ENCODE measurements around the gene IMMP1L. TPM values are rescaled to one million over a fixed set of nuclear protein-coding genes. Genes with fewer than 3 reads are reported as not detected.
"Not testable (repeated sequence)": the region's sequence is repeated elsewhere in the genome, so short reads cannot be mapped to it uniquely, and the experiment has no call there.

Gene IMMP1L
- total RNA-seq = 7.2 and 9.1 TPM in 2 replicates

- peak; percentile 83 for DNase-seq (ENCODE audit: low read depth, low spot score)
Measured at GRCh38 chr11:31509429-31510345, at the start of gene IMMP1L, which contains the start of gene ELP4. Gene IMMP1L, minus strand, starts transcription at chr11:31509622. Its CDS starts 46,346 bp downstream, at chr11:31463276. Gene ELP4, plus strand, starts transcription at chr11:31509767. Its CDS starts 18 bp downstream, at chr11:31509785.

- peak; percentile 32 for DNase-seq (ENCODE audit: low read depth, low spot score)
Measured at GRCh38 chr11:31558001-31558400, 48.6 kb upstream of the IMMP1L start.

GRCh38 chr11:31555938-31556337 is 46.5 kb upstream of the IMMP1L start:
- DNase-seq (ENCODE audit: low read depth, low spot score) = no peak

GRCh38 chr11:31542862-31543261 is 33.4 kb upstream of the IMMP1L start:
- DNase-seq (ENCODE audit: low read depth, low spot score) = no peak

- no peak for DNase-seq (ENCODE audit: low read depth, low spot score)
Measured at GRCh38 chr11:31535479-31535878, 26.1 kb upstream of the IMMP1L start.

- no peak for DNase-seq (ENCODE audit: low read depth, low spot score)
Measured at GRCh38 chr11:31531293-31531692, 21.9 kb upstream of the IMMP1L start.

GRCh38 chr11:31529701-31530100 is 20.3 kb upstream of the IMMP1L start:
- no peak for DNase-seq (ENCODE audit: low read depth, low spot score)

- no peak for DNase-seq (ENCODE audit: low read depth, low spot score)
Measured at GRCh38 chr11:31529189-31529588, 19.8 kb upstream of the IMMP1L start.

GRCh38 chr11:31521497-31522150 is 12.2 kb upstream of the IMMP1L start:
- DNase-seq (ENCODE audit: low read depth, low spot score) = no peak

GRCh38 chr11:31512117-31512516 is 2.7 kb upstream of the IMMP1L start:
- no peak for DNase-seq (ENCODE audit: low read depth, low spot score)

GRCh38 chr11:31509051-31509428 is 382 bp downstream of the IMMP1L start:
- no peak for DNase-seq (ENCODE audit: low read depth, low spot score)

- no peak for DNase-seq (ENCODE audit: low read depth, low spot score)
Measured at GRCh38 chr11:31500560-31500959, 8.9 kb downstream of the IMMP1L start.

GRCh38 chr11:31499576-31500178 is 9.7 kb downstream of the IMMP1L start:
- no peak for DNase-seq (ENCODE audit: low read depth, low spot score)

- not testable (repeated sequence) for DNase-seq (ENCODE audit: low read depth, low spot score)
Measured at GRCh38 chr11:31493762-31494161, 15.7 kb downstream of the IMMP1L start.

GRCh38 chr11:31493235-31493634 is 16.2 kb downstream of the IMMP1L start:
- no peak for DNase-seq (ENCODE audit: low read depth, low spot score)

- DNase-seq (ENCODE audit: low read depth, low spot score) = no peak
Measured at GRCh38 chr11:31492320-31492913, 17.0 kb downstream of the IMMP1L start.

GRCh38 chr11:31487848-31488247 is 21.6 kb downstream of the IMMP1L start:
- DNase-seq (ENCODE audit: low read depth, low spot score) = peak; percentile 30

- DNase-seq (ENCODE audit: low read depth, low spot score) = no peak
Measured at GRCh38 chr11:31484497-31484896, 24.9 kb downstream of the IMMP1L start.

- DNase-seq (ENCODE audit: low read depth, low spot score) = no peak
Measured at GRCh38 chr11:31480930-31481329, 28.5 kb downstream of the IMMP1L start.

- no peak for DNase-seq (ENCODE audit: low read depth, low spot score)
Measured at GRCh38 chr11:31479066-31479465, 30.4 kb downstream of the IMMP1L start.

- DNase-seq (ENCODE audit: low read depth, low spot score) = no peak
Measured at GRCh38 chr11:31478223-31478590, 31.2 kb downstream of the IMMP1L start.

Data from pulmonary artery endothelial cell (primary cell).